ENCODE results near the gene NID2. TPM values are rescaled to one million over a fixed set of nuclear protein-coding genes. Genes with fewer than 3 reads are reported as not detected.

NID2 gene
- total and polyA plus RNA-seq, 4 donors = 2.3 to 23.3 (median 10.1) TPM

GRCh38 chr14:52069307-52070050 is 620 bp upstream of the NID2 start (continued):
- TF ChIP-seq, protein P1, sequence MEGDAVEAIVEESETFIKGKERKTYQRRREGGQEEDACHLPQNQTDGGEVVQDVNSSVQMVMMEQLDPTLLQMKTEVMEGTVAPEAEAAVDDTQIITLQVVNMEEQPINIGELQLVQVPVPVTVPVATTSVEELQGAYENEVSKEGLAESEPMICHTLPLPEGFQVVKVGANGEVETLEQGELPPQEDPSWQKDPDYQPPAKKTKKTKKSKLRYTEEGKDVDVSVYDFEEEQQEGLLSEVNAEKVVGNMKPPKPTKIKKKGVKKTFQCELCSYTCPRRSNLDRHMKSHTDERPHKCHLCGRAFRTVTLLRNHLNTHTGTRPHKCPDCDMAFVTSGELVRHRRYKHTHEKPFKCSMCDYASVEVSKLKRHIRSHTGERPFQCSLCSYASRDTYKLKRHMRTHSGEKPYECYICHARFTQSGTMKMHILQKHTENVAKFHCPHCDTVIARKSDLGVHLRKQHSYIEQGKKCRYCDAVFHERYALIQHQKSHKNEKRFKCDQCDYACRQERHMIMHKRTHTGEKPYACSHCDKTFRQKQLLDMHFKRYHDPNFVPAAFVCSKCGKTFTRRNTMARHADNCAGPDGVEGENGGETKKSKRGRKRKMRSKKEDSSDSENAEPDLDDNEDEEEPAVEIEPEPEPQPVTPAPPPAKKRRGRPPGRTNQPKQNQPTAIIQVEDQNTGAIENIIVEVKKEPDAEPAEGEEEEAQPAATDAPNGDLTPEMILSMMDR (IDR thresholded peaks at IDR 0.05; ENCODE audit: low read depth, low read length, missing input control) = no peak
- TF ChIP-seq NR2F2 (IDR thresholded peaks at IDR 0.05) = no peak

- 3% methylated on average over 49 of the region's 49 CpGs for WGBS
- H3K4me1 ChIP-seq (ENCODE audit: control insufficient read depth in 4 of 4, insufficient read depth in 4 of 4, low read length in 3 of 4) = peaks cover 4 to 17% (median 8%) of the 10 kb centered on the region in 4 donors
- H3K27ac ChIP-seq (ENCODE audit: low read depth in 1 of 2, low read length in 2 of 2) = peak overlapping the region; percentile 43 to 54
These were observed 815 bp downstream of the NID2 start for GRCh38 chr14:52067873-52068614.

GRCh38 chr14:52064174-52064573 is 4.7 kb downstream of the NID2 start:
- no peak for TF ChIP-seq TAF1 (conservative IDR thresholded peaks at IDR 0.05)
- no peak for TF ChIP-seq MAX (IDR thresholded peaks at IDR 0.05)
- TF ChIP-seq EGR1 (IDR thresholded peaks at IDR 0.05; ENCODE audit: low read depth in 2 of 2) = no peak
- TF ChIP-seq FOXA1 (IDR thresholded peaks at IDR 0.05) = no peak
- TF ChIP-seq FOXA2 (IDR thresholded peaks at IDR 0.05) = no peak
- TF ChIP-seq GABPA (IDR thresholded peaks at IDR 0.05 in 1 of 2, conservative IDR thresholded peaks at IDR 0.05 in 1 of 2) = no peak
- TF ChIP-seq NR2F2 (IDR thresholded peaks at IDR 0.05) = no peak
- TF ChIP-seq, protein P2, sequence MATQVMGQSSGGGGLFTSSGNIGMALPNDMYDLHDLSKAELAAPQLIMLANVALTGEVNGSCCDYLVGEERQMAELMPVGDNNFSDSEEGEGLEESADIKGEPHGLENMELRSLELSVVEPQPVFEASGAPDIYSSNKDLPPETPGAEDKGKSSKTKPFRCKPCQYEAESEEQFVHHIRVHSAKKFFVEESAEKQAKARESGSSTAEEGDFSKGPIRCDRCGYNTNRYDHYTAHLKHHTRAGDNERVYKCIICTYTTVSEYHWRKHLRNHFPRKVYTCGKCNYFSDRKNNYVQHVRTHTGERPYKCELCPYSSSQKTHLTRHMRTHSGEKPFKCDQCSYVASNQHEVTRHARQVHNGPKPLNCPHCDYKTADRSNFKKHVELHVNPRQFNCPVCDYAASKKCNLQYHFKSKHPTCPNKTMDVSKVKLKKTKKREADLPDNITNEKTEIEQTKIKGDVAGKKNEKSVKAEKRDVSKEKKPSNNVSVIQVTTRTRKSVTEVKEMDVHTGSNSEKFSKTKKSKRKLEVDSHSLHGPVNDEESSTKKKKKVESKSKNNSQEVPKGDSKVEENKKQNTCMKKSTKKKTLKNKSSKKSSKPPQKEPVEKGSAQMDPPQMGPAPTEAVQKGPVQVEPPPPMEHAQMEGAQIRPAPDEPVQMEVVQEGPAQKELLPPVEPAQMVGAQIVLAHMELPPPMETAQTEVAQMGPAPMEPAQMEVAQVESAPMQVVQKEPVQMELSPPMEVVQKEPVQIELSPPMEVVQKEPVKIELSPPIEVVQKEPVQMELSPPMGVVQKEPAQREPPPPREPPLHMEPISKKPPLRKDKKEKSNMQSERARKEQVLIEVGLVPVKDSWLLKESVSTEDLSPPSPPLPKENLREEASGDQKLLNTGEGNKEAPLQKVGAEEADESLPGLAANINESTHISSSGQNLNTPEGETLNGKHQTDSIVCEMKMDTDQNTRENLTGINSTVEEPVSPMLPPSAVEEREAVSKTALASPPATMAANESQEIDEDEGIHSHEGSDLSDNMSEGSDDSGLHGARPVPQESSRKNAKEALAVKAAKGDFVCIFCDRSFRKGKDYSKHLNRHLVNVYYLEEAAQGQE (IDR thresholded peaks at IDR 0.05) = no peak
- TF ChIP-seq YY1 (IDR thresholded peaks at IDR 0.05) = no peak
- no peak for TF ChIP-seq HNF4A (conservative IDR thresholded peaks at IDR 0.05)
- TF ChIP-seq, protein P3, sequence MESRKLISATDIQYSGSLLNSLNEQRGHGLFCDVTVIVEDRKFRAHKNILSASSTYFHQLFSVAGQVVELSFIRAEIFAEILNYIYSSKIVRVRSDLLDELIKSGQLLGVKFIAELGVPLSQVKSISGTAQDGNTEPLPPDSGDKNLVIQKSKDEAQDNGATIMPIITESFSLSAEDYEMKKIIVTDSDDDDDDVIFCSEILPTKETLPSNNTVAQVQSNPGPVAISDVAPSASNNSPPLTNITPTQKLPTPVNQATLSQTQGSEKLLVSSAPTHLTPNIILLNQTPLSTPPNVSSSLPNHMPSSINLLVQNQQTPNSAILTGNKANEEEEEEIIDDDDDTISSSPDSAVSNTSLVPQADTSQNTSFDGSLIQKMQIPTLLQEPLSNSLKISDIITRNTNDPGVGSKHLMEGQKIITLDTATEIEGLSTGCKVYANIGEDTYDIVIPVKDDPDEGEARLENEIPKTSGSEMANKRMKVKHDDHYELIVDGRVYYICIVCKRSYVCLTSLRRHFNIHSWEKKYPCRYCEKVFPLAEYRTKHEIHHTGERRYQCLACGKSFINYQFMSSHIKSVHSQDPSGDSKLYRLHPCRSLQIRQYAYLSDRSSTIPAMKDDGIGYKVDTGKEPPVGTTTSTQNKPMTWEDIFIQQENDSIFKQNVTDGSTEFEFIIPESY (IDR thresholded peaks at IDR 0.05) = no peak
- no peaks in the 10 kb centered on the region for H3K36me3 ChIP-seq (ENCODE audit: control insufficient read depth in 4 of 4, insufficient read depth in 3 of 4, low read depth in 1 of 4, low read length in 3 of 4)
- H3K4me1 ChIP-seq (ENCODE audit: control insufficient read depth in 4 of 4, insufficient read depth in 4 of 4, low read length in 3 of 4) = peaks cover 2 to 11% (median 8%) of the 10 kb centered on the region in 4 donors
- no peak overlapping the region for H3K27ac ChIP-seq (ENCODE audit: low read depth in 1 of 2, low read length in 2 of 2)
- no peak for DNase-seq (ENCODE audit: low spot score)
- no peak overlapping the region for H3K9ac ChIP-seq (ENCODE audit: low read depth in 1 of 2, low read length in 2 of 2)
- H3K27me3 ChIP-seq (ENCODE audit: control insufficient read depth in 4 of 4, insufficient read depth in 4 of 4, low read length in 3 of 4) = peaks cover 0 to 8% (median 2%) of the 10 kb centered on the region in 4 donors
- WGBS = 97% methylated on average over 2 of the region's 2 CpGs
- H3K4me3 ChIP-seq (ENCODE audit: low read depth in 1 of 3, low read length in 3 of 3) = no peak overlapping the region
- no peaks in the 10 kb centered on the region for H3K9me3 ChIP-seq (ENCODE audit: control insufficient read depth in 4 of 4, low read length in 3 of 4)

More at GRCh38 chr14:52067873-52068614, 815 bp downstream of the NID2 start:
- TF ChIP-seq, protein P1 (IDR thresholded peaks at IDR 0.05; ENCODE audit: low read depth, low read length, missing input control) = no peak
- no peak for TF ChIP-seq SP1 (IDR thresholded peaks at IDR 0.05)
- peak overlapping the region in 1 of 2 donors; percentile 8 for H3K9ac ChIP-seq (ENCODE audit: low read depth in 1 of 2, low read length in 2 of 2)
- DNase-seq (ENCODE audit: low spot score) = no peak
- H3K27me3 ChIP-seq (ENCODE audit: control insufficient read depth in 4 of 4, insufficient read depth in 4 of 4, low read length in 3 of 4) = peaks cover 0 to 10% (median 8%) of the 10 kb centered on the region in 4 donors
- H3K4me3 ChIP-seq (ENCODE audit: low read depth in 1 of 3, low read length in 3 of 3) = peak overlapping the region in 2 of 3 donors; percentile 43 to 56
- H3K36me3 ChIP-seq (ENCODE audit: control insufficient read depth in 4 of 4, insufficient read depth in 3 of 4, low read depth in 1 of 4, low read length in 3 of 4) = no peaks in the 10 kb centered on the region
- no peaks in the 10 kb centered on the region for H3K9me3 ChIP-seq (ENCODE audit: control insufficient read depth in 4 of 4, low read length in 3 of 4)

All from liver (tissue), 9 donors.